CD4-positive, alpha-beta memory T cell (primary cell): ENCODE measurements around the gene GMDS. TPM values are rescaled to one million over a fixed set of nuclear protein-coding genes. Genes with fewer than 3 reads are reported as not detected.
A peak's percentile ranks its signal among the peaks of the same experiment; 100 is the strongest.

ENCODE experiments used
- CTCF ChIA-PET: fragments of 350-600 bp; sonication (Branson Sonifier 250); formaldehyde crosslinking; loops from one replicate; lab custom pipeline; 2021; ENCODE audit warnings: inconsistent platforms; ENCODE audit not compliant: partially characterized antibody; lab: Charles Lee
- POLR2A ChIA-PET: fragments of 350-600 bp; sonication (Branson Sonifier 250); formaldehyde crosslinking; loops from one replicate; lab custom pipeline; 2021; ENCODE audit not compliant: partially characterized antibody; lab: Charles Lee
- DNase-seq, 5 donors: peaks; one replicate each; pipeline versions ENCODE4 v3.0.0 to v3.0.0-alpha.2; 2020 to 2022; ENCODE audit warnings: mixed read lengths in 1 of 5
- H3K27ac ChIP-seq: one replicate; pipeline ENCODE4 v1.7.0; 2013; ENCODE audit warnings: low read depth, low read length
- H3K27me3 ChIP-seq: 2 replicates; pipeline ENCODE4 v1.7.0; 2013; ENCODE audit warnings: mild to moderate bottlenecking, low read length, moderate library complexity; ENCODE audit not compliant: insufficient read depth
- H3K36me3 ChIP-seq: 2 replicates; pipeline ENCODE4 v1.7.0; 2013; ENCODE audit warnings: mild to moderate bottlenecking, low read length, moderate library complexity; ENCODE audit not compliant: insufficient read depth
- H3K4me1 ChIP-seq: 2 replicates; pipeline ENCODE4 v1.7.0; 2013; ENCODE audit warnings: mild to moderate bottlenecking, low read length, moderate library complexity; ENCODE audit not compliant: insufficient read depth
- H3K4me3 ChIP-seq, 2 donors: one replicate each; pipeline ENCODE4 v1.7.0; 2013; ENCODE audit warnings: low read length in 2 of 2, mild to moderate bottlenecking in 1 of 2
- H3K9me3 ChIP-seq, 2 donors: one replicate each; pipeline ENCODE4 v1.7.0; 2013; ENCODE audit warnings: low read length in 2 of 2, control low read depth in 1 of 2; ENCODE audit not compliant: control insufficient read depth in 1 of 2
- H3K27ac Mint-ChIP-seq, 7 donors: one replicate each; pipeline ENCODE4 v1.8.0; 2020 to 2021; ENCODE audit warnings: mixed read lengths in 7 of 7, mild to moderate bottlenecking in 6 of 7, inconsistent platforms in 3 of 7, moderate library complexity in 3 of 7
- H3K27me3 Mint-ChIP-seq, 2 donors: one replicate each; pipeline ENCODE4 v1.8.0; 2020 to 2021; ENCODE audit warnings: mixed read lengths in 2 of 2
- H3K36me3 Mint-ChIP-seq, 2 donors: one replicate each; pipeline ENCODE4 v1.8.0; 2020 to 2021; ENCODE audit warnings: mixed read lengths in 2 of 2, inconsistent platforms in 1 of 2, mild to moderate bottlenecking in 1 of 2
- H3K4me1 Mint-ChIP-seq, 4 donors: one replicate each; pipeline ENCODE4 v1.8.0; 2020 to 2021; ENCODE audit warnings: mixed read lengths in 4 of 4, mild to moderate bottlenecking in 1 of 4
- H3K4me3 Mint-ChIP-seq, 8 donors: one replicate each; pipeline ENCODE4 v1.8.0; 2020 to 2021; ENCODE audit warnings: mixed read lengths in 8 of 8, mild to moderate bottlenecking in 7 of 8, moderate library complexity in 6 of 8, inconsistent platforms in 3 of 8
- H3K9me3 Mint-ChIP-seq, 8 donors: one replicate each; pipeline ENCODE4 v1.8.0; 2020 to 2021; ENCODE audit warnings: mixed read lengths in 8 of 8, mild to moderate bottlenecking in 5 of 8, inconsistent platforms in 3 of 8, moderate library complexity in 1 of 8
- intact Hi-C: fragments of 100-400 bp; cut with micrococcal nuclease; formaldehyde crosslinking; loops from one replicate; pipeline ENCODE4 v1.15.1; 2023
- polyA plus RNA-seq, 2 donors: library from polyadenylated mRNA; unstranded; fragments of 300-500 nt; fragmentation: Illumina TruSeq; gene quantifications; one replicate each; pipeline ENCODE4 v1.2.3, GENCODE V29; 2021
- total RNA-seq, 2 experiments: library from RNA; stranded (reverse); gene quantifications; one replicate each; pipeline ENCODE4 v1.2.3, GENCODE V29; 2021

The GMDS gene
- total and polyA plus RNA-seq, 4 experiments from 2014 or later, result 12.1 to 24.0 (median 15.2) TPM

GRCh38 chr6:2126351-2126750 is 119.1 kb downstream of the GMDS start:
- DNase-seq, result no peak
- Mint-ChIP-seq H3K36me3 (peaks cover 0 to 33% of the 10 kb centered on the region in 2 donors), H3K4me3 (no peak overlapping the region), H3K4me1 (peaks cover 10 to 26% (median 13%) of the 10 kb centered on the region in 4 donors), H3K27ac (no peak overlapping the region), H3K9me3 (no peaks in the 10 kb centered on the region), H3K27me3 (no peaks in the 10 kb centered on the region)
- Histone ChIP-seq H3K36me3 (no peaks in the 10 kb centered on the region), H3K4me1 (peaks cover 8% of the 10 kb centered on the region), H3K27me3 (no peaks in the 10 kb centered on the region), H3K27ac (no peak overlapping the region), H3K9me3 (no peaks in the 10 kb centered on the region), H3K4me3 (no peak overlapping the region)
- intact Hi-C loops, result no loop called here
- ChIA-PET CTCF (no interaction called here), POLR2A (no interaction called here)

- CTCF ChIA-PET, result no interaction called here
- H3K9me3 ChIP-seq, result no peaks in the 10 kb centered on the region
- no peaks in the 10 kb centered on the region for H3K27me3 Mint-ChIP-seq
- H3K27ac Mint-ChIP-seq, result peak overlapping the region in 1 of 7 donors; percentile 44
- H3K4me3 Mint-ChIP-seq, result no peak overlapping the region
- POLR2A ChIA-PET, result no interaction called here
- no peaks in the 10 kb centered on the region for H3K9me3 Mint-ChIP-seq
- H3K4me3 ChIP-seq, result no peak overlapping the region
- H3K27ac ChIP-seq, result no peak overlapping the region
- no peaks in the 10 kb centered on the region for H3K36me3 ChIP-seq
- peaks cover 8% of the 10 kb centered on the region for H3K4me1 ChIP-seq
- intact Hi-C loops, result no loop called here
- H3K27me3 ChIP-seq, result no peaks in the 10 kb centered on the region
- no peak for DNase-seq
- peaks cover 5 to 33% of the 10 kb centered on the region in 2 donors for H3K36me3 Mint-ChIP-seq
- H3K4me1 Mint-ChIP-seq, result peaks cover 9 to 30% (median 11%) of the 10 kb centered on the region in 4 donors
Observed at GRCh38 chr6:2125158-2125557, 120.2 kb downstream of the GMDS start.

- peaks cover 8% of the 10 kb centered on the region for H3K4me1 ChIP-seq
- no peaks in the 10 kb centered on the region for H3K27me3 ChIP-seq
- H3K4me3 ChIP-seq, result no peak overlapping the region
- no peaks in the 10 kb centered on the region for H3K9me3 Mint-ChIP-seq
- no peak overlapping the region for H3K4me3 Mint-ChIP-seq
- peaks cover 4 to 25% (median 6%) of the 10 kb centered on the region in 4 donors for H3K4me1 Mint-ChIP-seq
- ChIA-PET CTCF (no interaction called here), POLR2A (no interaction called here)
- no peaks in the 10 kb centered on the region for H3K27me3 Mint-ChIP-seq
- no peaks in the 10 kb centered on the region for H3K9me3 ChIP-seq
- intact Hi-C loops, result no loop called here
- H3K36me3 ChIP-seq, result no peaks in the 10 kb centered on the region
- no peak overlapping the region for H3K27ac Mint-ChIP-seq
- DNase-seq, result no peak
- H3K27ac ChIP-seq, result no peak overlapping the region
- peaks cover 5 to 33% of the 10 kb centered on the region in 2 donors for H3K36me3 Mint-ChIP-seq
Observed at GRCh38 chr6:2124260-2124709, 121.1 kb downstream of the GMDS start.

DNA sequence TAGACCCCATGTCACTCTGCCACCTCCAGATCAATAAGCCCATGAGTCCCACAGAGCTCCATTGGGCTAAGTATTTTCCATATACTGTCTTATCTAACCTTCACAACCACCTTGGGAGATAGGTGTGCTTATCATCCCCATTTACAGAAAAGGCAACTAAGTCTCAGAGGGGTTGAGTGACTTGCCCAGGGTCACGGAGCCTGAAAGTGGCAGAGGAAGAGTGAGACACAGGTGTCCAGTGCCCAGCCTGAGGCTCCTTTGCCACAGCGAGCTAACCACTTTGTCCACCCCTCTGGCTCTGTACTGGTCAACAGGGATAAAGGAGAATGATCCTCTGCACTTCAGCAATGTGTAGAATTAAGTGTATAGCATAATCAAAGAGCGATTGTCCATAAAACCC is 124.5 kb downstream of the GMDS start:
- H3K9me3 Mint-ChIP-seq, result no peaks in the 10 kb centered on the region
- Histone ChIP-seq H3K27me3 (no peaks in the 10 kb centered on the region), H3K4me3 (no peak overlapping the region), H3K36me3 (no peaks in the 10 kb centered on the region), H3K9me3 (no peaks in the 10 kb centered on the region), H3K4me1 (no peaks in the 10 kb centered on the region), H3K27ac (no peak overlapping the region)
- H3K4me1 Mint-ChIP-seq, result peaks cover 0 to 4% (median 1%) of the 10 kb centered on the region in 4 donors
- no peaks in the 10 kb centered on the region for H3K27me3 Mint-ChIP-seq
- peak overlapping the region in 1 of 7 donors; percentile 28 for H3K27ac Mint-ChIP-seq
- ChIA-PET POLR2A (no interaction called here), CTCF (no interaction called here)
- DNase-seq, result no peak
- no peak overlapping the region for H3K4me3 Mint-ChIP-seq
- intact Hi-C loops, result no loop called here
- H3K36me3 Mint-ChIP-seq, result peaks cover 5 to 33% of the 10 kb centered on the region in 2 donors

GRCh38 chr6:2119275-2119674 is 126.1 kb downstream of the GMDS start:
- CTCF ChIA-PET, result no interaction called here
- H3K4me3 ChIP-seq, result no peak overlapping the region
- no peaks in the 10 kb centered on the region for H3K4me1 ChIP-seq
- no peak overlapping the region for H3K27ac ChIP-seq
- intact Hi-C loops, result no loop called here
- H3K4me1 Mint-ChIP-seq, result peaks cover 0 to 4% (median 1%) of the 10 kb centered on the region in 4 donors
- H3K27ac Mint-ChIP-seq, result no peak overlapping the region
- H3K36me3 ChIP-seq, result no peaks in the 10 kb centered on the region
- no peak for DNase-seq
- POLR2A ChIA-PET, result no interaction called here
- no peaks in the 10 kb centered on the region for H3K9me3 Mint-ChIP-seq
- no peak overlapping the region for H3K4me3 Mint-ChIP-seq
- H3K9me3 ChIP-seq, result no peaks in the 10 kb centered on the region
- H3K27me3 Mint-ChIP-seq, result no peaks in the 10 kb centered on the region
- H3K36me3 Mint-ChIP-seq, result peaks cover 5 to 32% of the 10 kb centered on the region in 2 donors
- no peaks in the 10 kb centered on the region for H3K27me3 ChIP-seq

DNA sequence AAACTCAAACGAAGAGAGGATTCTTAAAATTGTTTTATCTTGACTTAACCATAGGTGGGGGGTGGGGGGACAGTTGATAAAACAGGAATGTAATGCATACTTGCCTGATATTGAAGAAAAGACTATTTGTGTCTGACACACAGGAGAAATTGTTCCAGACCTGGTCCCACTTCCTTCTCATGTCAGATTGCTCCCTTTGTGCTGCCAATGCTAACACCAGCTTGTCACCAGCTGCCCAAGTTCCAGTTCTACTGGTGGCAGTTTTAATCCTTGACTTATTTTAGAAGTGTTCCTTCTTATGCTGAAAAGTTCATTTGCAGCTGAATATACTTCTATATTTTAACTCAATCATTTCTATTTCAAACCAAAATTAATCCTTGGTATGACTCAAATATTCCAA is 127.3 kb downstream of the GMDS start:
- intact Hi-C loops, result no loop called here
- Mint-ChIP-seq H3K9me3 (no peaks in the 10 kb centered on the region), H3K36me3 (peaks cover 5 to 26% of the 10 kb centered on the region in 2 donors), H3K4me1 (peaks cover 0 to 4% (median 1%) of the 10 kb centered on the region in 4 donors), H3K4me3 (no peak overlapping the region), H3K27me3 (no peaks in the 10 kb centered on the region), H3K27ac (no peak overlapping the region)
- CTCF ChIA-PET, result no interaction called here
- Histone ChIP-seq H3K27me3 (no peaks in the 10 kb centered on the region), H3K4me3 (no peak overlapping the region), H3K4me1 (no peaks in the 10 kb centered on the region), H3K9me3 (no peaks in the 10 kb centered on the region), H3K27ac (no peak overlapping the region), H3K36me3 (no peaks in the 10 kb centered on the region)
- no peak for DNase-seq
- POLR2A ChIA-PET, result no interaction called here

GRCh38 chr6:2117447-2117846 is 128.0 kb downstream of the GMDS start:
- POLR2A ChIA-PET, result no interaction called here
- intact Hi-C loops, result no loop called here
- no peak overlapping the region for H3K27ac Mint-ChIP-seq

More at GRCh38 chr6:2117447-2117846, 128.0 kb downstream of the GMDS start:
- Histone ChIP-seq H3K27me3 (no peaks in the 10 kb centered on the region), H3K4me3 (no peak overlapping the region), H3K4me1 (no peaks in the 10 kb centered on the region), H3K27ac (no peak overlapping the region), H3K36me3 (no peaks in the 10 kb centered on the region), H3K9me3 (no peaks in the 10 kb centered on the region)
- no peak for DNase-seq
- CTCF ChIA-PET, result interaction anchor here (0.9 kb wide), 1 partner anchor 13 kb away, joined by 3 read pairs; no protein-coding TSS in a partner anchor
- Mint-ChIP-seq H3K9me3 (no peaks in the 10 kb centered on the region), H3K4me1 (peaks cover 2 to 5% (median 4%) of the 10 kb centered on the region in 4 donors), H3K4me3 (no peak overlapping the region), H3K27me3 (no peaks in the 10 kb centered on the region), H3K36me3 (peaks cover 5 to 19% of the 10 kb centered on the region in 2 donors)
